ENCODE measurements around the gene LINGO3. TPM values are rescaled to one million over a fixed set of nuclear protein-coding genes. Genes with fewer than 3 reads are reported as not detected.

LINGO3 gene
- total and polyA plus RNA-seq, 8 donors = not detected

GRCh38 chr19:2333027-2333806, 25.3 kb upstream of the LINGO3 start:
- DNase-seq = peak; percentile 45 to 90
- intact Hi-C loops (cut with DNase I; ENCODE audit: low total_unique reads) = no loop called here
- WGBS, 5 donors = 30 to 60% (median 38%) methylated on average over 23 to 27 of the region's 27 CpGs
- H3K27me3 ChIP-seq = no peaks in the 10 kb centered on the region
- H3K9me3 ChIP-seq = no peaks in the 10 kb centered on the region
- H3K4me3 ChIP-seq = no peak overlapping the region
- H3K36me3 ChIP-seq = peaks cover 0 to 22% (median 10%) of the 10 kb centered on the region in 4 donors
- peak overlapping the region; percentile 52 to 92 (median 72) for H3K27ac ChIP-seq
- H3K4me1 ChIP-seq = peaks cover 46 to 81% (median 57%) of the 10 kb centered on the region in 4 donors
- TF ChIP-seq EP300 (IDR thresholded peaks at IDR 0.05) (no peak), CTCF (IDR thresholded peaks at IDR 0.05) (no peak), POLR2AphosphoS5 (IDR thresholded peaks at IDR 0.05) (no peak), POLR2A (IDR thresholded peaks at IDR 0.05) (no peak)

- peak in 1 of 2 donors; percentile 75 for DNase-seq
- Histone ChIP-seq H3K27me3 (no peaks in the 10 kb centered on the region), H3K9me3 (no peaks in the 10 kb centered on the region), H3K36me3 (peaks cover 0 to 15% (median 6%) of the 10 kb centered on the region in 4 donors), H3K4me1 (peaks cover 50 to 79% (median 63%) of the 10 kb centered on the region in 4 donors), H3K27ac (peak overlapping the region; percentile 57 to 92 (median 72)), H3K4me3 (no peak overlapping the region)
- no peak for TF ChIP-seq POLR2A (IDR thresholded peaks at IDR 0.05)
- WGBS, 5 donors = 45 to 65% (median 51%) methylated on average over 9 to 17 of the region's 17 CpGs
- intact Hi-C loops (cut with DNase I; ENCODE audit: low total_unique reads) = no loop called here
Measured at GRCh38 chr19:2332341-2333026, 24.5 kb upstream of the LINGO3 start.

GRCh38 chr19:2331601-2332246, 23.8 kb upstream of the LINGO3 start:
- no peaks in the 10 kb centered on the region for H3K9me3 ChIP-seq
- no peak for TF ChIP-seq CTCF (IDR thresholded peaks at IDR 0.05)
- TF ChIP-seq POLR2A (IDR thresholded peaks at IDR 0.05) = no peak
- TF ChIP-seq POLR2AphosphoS5 (IDR thresholded peaks at IDR 0.05) = no peak
- no peak for TF ChIP-seq EP300 (IDR thresholded peaks at IDR 0.05)
- peaks cover 0 to 8% (median 0%) of the 10 kb centered on the region in 4 donors for H3K36me3 ChIP-seq
- H3K27me3 ChIP-seq = no peaks in the 10 kb centered on the region
- WGBS, 5 donors = 61 to 82% (median 72%) methylated on average over 6 to 12 of the region's 12 CpGs
- DNase-seq = no peak
- no peak overlapping the region for H3K4me3 ChIP-seq
- intact Hi-C loops (cut with DNase I; ENCODE audit: low total_unique reads) = no loop called here
- H3K4me1 ChIP-seq = peaks cover 55 to 79% (median 71%) of the 10 kb centered on the region in 4 donors
- peak overlapping the region; percentile 57 to 92 (median 72) for H3K27ac ChIP-seq

- no peaks in the 10 kb centered on the region for H3K27me3 ChIP-seq
- H3K4me1 ChIP-seq = peaks cover 55 to 80% (median 76%) of the 10 kb centered on the region in 4 donors
- peak overlapping the region in 2 of 4 donors; percentile 1 to 92 for H3K4me3 ChIP-seq
- TF ChIP-seq POLR2AphosphoS5 (IDR thresholded peaks at IDR 0.05) = peak in 2 of 3 donors; percentile 60 to 62
- no peak for TF ChIP-seq CTCF (IDR thresholded peaks at IDR 0.05)
- peaks cover 0 to 10% (median 5%) of the 10 kb centered on the region in 4 donors for H3K36me3 ChIP-seq
- intact Hi-C loops (cut with DNase I; ENCODE audit: low total_unique reads) = no loop called here
- peak overlapping the region; percentile 57 to 92 (median 72) for H3K27ac ChIP-seq
- no peaks in the 10 kb centered on the region for H3K9me3 ChIP-seq
- peak; percentile 74 to 91 for DNase-seq
- 32 to 53% (median 38%) methylated on average over 15 to 20 of the region's 20 CpGs for WGBS, 5 donors
Measured at GRCh38 chr19:2330632-2331284, 22.8 kb upstream of the LINGO3 start.
